H9 (cell line): ENCODE results near the gene NMUR2. TPM values are rescaled to one million over a fixed set of nuclear protein-coding genes. Genes with fewer than 3 reads are reported as not detected.
A peak's percentile ranks its signal among the peaks of the same experiment; 100 is the strongest.

Experiments used
- DNase-seq: peaks from one replicate; pipeline ENCODE4 v3.0.0-alpha.2; 2017
- H2AFZ ChIP-seq: one replicate; pipeline ENCODE4 v1.6.1; 2013; ENCODE audit warnings: mild to moderate bottlenecking, low read length, control low read depth, moderate library complexity
- H2AK5ac ChIP-seq: 2 replicates; pipeline ENCODE4 v1.6.1; 2013; ENCODE audit warnings: low read length, control low read depth, mixed read lengths; ENCODE audit not compliant: insufficient read length
- H2BK120ac ChIP-seq: one replicate; pipeline ENCODE4 v1.6.1; 2013; ENCODE audit warnings: low read depth, mild to moderate bottlenecking, low read length, control low read depth, inconsistent platforms; ENCODE audit not compliant: poor library complexity, severe bottlenecking
- H2BK12ac ChIP-seq: 2 replicates; pipeline ENCODE4 v1.6.1; 2013; ENCODE audit warnings: low read length, control low read depth, mixed read lengths, low read depth; ENCODE audit not compliant: insufficient read length
- H2BK15ac ChIP-seq: 2 replicates; pipeline ENCODE4 v1.6.1; 2013; ENCODE audit warnings: low read depth, low read length, control low read depth
- H2BK20ac ChIP-seq: one replicate; pipeline ENCODE4 v1.6.1; 2013; ENCODE audit warnings: low read depth, mild to moderate bottlenecking, low read length, control low read depth, inconsistent platforms; ENCODE audit not compliant: poor library complexity, severe bottlenecking
- H2BK5ac ChIP-seq: 2 replicates; pipeline ENCODE4 v1.6.1; 2013; ENCODE audit warnings: low read length, control low read depth, mixed read lengths; ENCODE audit not compliant: insufficient read length
- H3K14ac ChIP-seq: 2 replicates; pipeline ENCODE4 v1.6.1; 2013; ENCODE audit warnings: low read length, control low read depth; ENCODE audit not compliant: insufficient read depth
- H3K18ac ChIP-seq: 2 replicates; pipeline ENCODE4 v1.6.1; 2013; ENCODE audit warnings: low read depth, mild to moderate bottlenecking, mixed read lengths, low read length, control low read depth; ENCODE audit not compliant: insufficient read length
- H3K23ac ChIP-seq: 2 replicates; pipeline ENCODE4 v1.6.1; 2013; ENCODE audit warnings: low read length, control low read depth, mixed read lengths, low read depth; ENCODE audit not compliant: insufficient read length
- H3K23me2 ChIP-seq: 2 replicates; pipeline ENCODE4 v1.6.1; 2013; ENCODE audit warnings: low read depth, mild to moderate bottlenecking, mixed read lengths, low read length, control low read depth; ENCODE audit not compliant: insufficient read length, poor library complexity, severe bottlenecking
- H3K27ac ChIP-seq: 2 replicates; pipeline ENCODE4 v1.5.1; 2013; ENCODE audit warnings: low read length, control low read depth, mixed read lengths, low read depth; ENCODE audit not compliant: insufficient read length
- H3K27me3 ChIP-seq: 2 replicates; pipeline ENCODE4 v1.6.1; 2013; ENCODE audit warnings: low read length, control low read depth, inconsistent platforms; ENCODE audit not compliant: insufficient read depth
- H3K4ac ChIP-seq: 2 replicates; pipeline ENCODE4 v1.6.1; 2013; ENCODE audit warnings: low read depth, mild to moderate bottlenecking, control low read depth, inconsistent platforms, low read length, moderate library complexity
- H3K4me1 ChIP-seq: 2 replicates; pipeline ENCODE4 v1.6.1; 2013; ENCODE audit warnings: low read length, control low read depth, inconsistent platforms; ENCODE audit not compliant: insufficient read depth
- H3K4me2 ChIP-seq: 2 replicates; pipeline ENCODE4 v1.6.1; 2013; ENCODE audit warnings: low read length, control low read depth, mixed read lengths; ENCODE audit not compliant: insufficient read length, insufficient read depth
- H3K56ac ChIP-seq: 2 replicates; pipeline ENCODE4 v1.6.1; 2013; ENCODE audit warnings: low read depth, mild to moderate bottlenecking, mixed read lengths, low read length, control low read depth; ENCODE audit not compliant: insufficient read length
- H3K79me1 ChIP-seq: 2 replicates; pipeline ENCODE4 v1.6.1; 2013; ENCODE audit warnings: low read depth, mild to moderate bottlenecking, moderate library complexity, low read length, control low read depth, inconsistent platforms; ENCODE audit not compliant: insufficient read depth, poor library complexity, severe bottlenecking
- H3K79me2 ChIP-seq: 2 replicates; pipeline ENCODE4 v1.6.1; 2013; ENCODE audit warnings: low read length, control low read depth, inconsistent platforms; ENCODE audit not compliant: insufficient read depth
- H3K9ac ChIP-seq: 2 replicates; pipeline ENCODE4 v1.6.1; 2013; ENCODE audit warnings: low read length, control low read depth, mixed read lengths; ENCODE audit not compliant: insufficient read length; ENCODE audit errors: extremely low read depth
- H3K9me3 ChIP-seq: one replicate; pipeline ENCODE4 v1.6.1; 2013; ENCODE audit warnings: low read depth, low read length, inconsistent platforms; ENCODE audit not compliant: control insufficient read depth
- H3T11ph ChIP-seq: one replicate; pipeline ENCODE4 v1.6.1; 2013; ENCODE audit warnings: mild to moderate bottlenecking, low read length, control low read depth, inconsistent platforms
- H4K20me1 ChIP-seq: one replicate; pipeline ENCODE4 v1.6.1; 2013; ENCODE audit not compliant: control insufficient read depth, insufficient read length, insufficient read depth
- H4K5ac ChIP-seq: 2 replicates; pipeline ENCODE4 v1.6.1; 2013; ENCODE audit warnings: low read depth, mild to moderate bottlenecking, mixed read lengths, low read length, control low read depth; ENCODE audit not compliant: insufficient read length
- H4K8ac ChIP-seq: replicated peaks from 2 replicates; pipeline ENCODE4 v1.6.1; 2013; ENCODE audit warnings: low read length, control low read depth, mixed read lengths, low read depth; ENCODE audit not compliant: insufficient read length
- H4K91ac ChIP-seq: 2 replicates; pipeline ENCODE4 v1.6.1; 2013; ENCODE audit warnings: low read depth, mild to moderate bottlenecking, moderate library complexity, mixed read lengths, low read length, control low read depth; ENCODE audit not compliant: insufficient read length
- H3K27ac Mint-ChIP-seq, 3 experiments: 2 replicates in 2 of 3; 3 replicates in 1 of 3; pipeline ENCODE4 v1.8.0; 2020 to 2021; ENCODE audit warnings: mixed read lengths in 3 of 3, mild to moderate bottlenecking in 1 of 3, moderate library complexity in 1 of 3
- H3K27me3 Mint-ChIP-seq: 2 replicates; pipeline ENCODE4 v1.8.0; 2021; ENCODE audit warnings: low read depth, mild to moderate bottlenecking, moderate library complexity, mixed read lengths
- H3K36me3 Mint-ChIP-seq, 3 experiments: 2 replicates in 2 of 3; 3 replicates in 1 of 3; pipeline ENCODE4 v1.8.0; 2020 to 2021; ENCODE audit warnings: low read depth in 3 of 3, mixed read lengths in 3 of 3; ENCODE audit not compliant: insufficient read depth in 1 of 3
- H3K4me1 Mint-ChIP-seq, 2 experiments: 2 replicates each; pipeline ENCODE4 v1.8.0; 2020; ENCODE audit warnings: mixed read lengths in 2 of 2
- H3K4me3 Mint-ChIP-seq, 2 experiments: 2 replicates in 1 of 2; 3 replicates in 1 of 2; pipeline ENCODE4 v1.8.0; 2020 to 2021; ENCODE audit warnings: mild to moderate bottlenecking in 2 of 2, mixed read lengths in 2 of 2, moderate library complexity in 1 of 2
- H3K9me3 Mint-ChIP-seq, 2 experiments: 2 replicates in 1 of 2; 3 replicates in 1 of 2; pipeline ENCODE4 v1.8.0; 2020; ENCODE audit warnings: mild to moderate bottlenecking in 2 of 2, mixed read lengths in 2 of 2, moderate library complexity in 1 of 2
- WGBS: extraction: QIAGEN DNeasy Blood & Tissue Kit; methylation state at CpG from one replicate; pipeline ENCODE4 v1.1.7; 2013; ENCODE audit warnings: missing lambda C conversion rate, low lambda C conversion rate, mixed read lengths; ENCODE audit not compliant: insufficient read length; ENCODE audit errors: extremely low coverage; 5-methylcytosine and 5-hydroxymethylcytosine counted together
- total RNA-seq: library from RNA; stranded (reverse); gene quantifications from 2 replicates; pipeline ENCODE4 v1.2.1, GENCODE V29; 2021
- TF ChIP-seq, protein P1 (sequence below): fragments of 200-600 bp; sonication (generic); conservative IDR thresholded peaks from 3 replicates; pipeline ENCODE4 v1.8.0; 2021; ENCODE audit warnings: antibody characterized with exemption, mild to moderate bottlenecking

Gene NMUR2
- total RNA-seq, 1 experiment from 2014 or later: 0.11 TPM

DNA sequence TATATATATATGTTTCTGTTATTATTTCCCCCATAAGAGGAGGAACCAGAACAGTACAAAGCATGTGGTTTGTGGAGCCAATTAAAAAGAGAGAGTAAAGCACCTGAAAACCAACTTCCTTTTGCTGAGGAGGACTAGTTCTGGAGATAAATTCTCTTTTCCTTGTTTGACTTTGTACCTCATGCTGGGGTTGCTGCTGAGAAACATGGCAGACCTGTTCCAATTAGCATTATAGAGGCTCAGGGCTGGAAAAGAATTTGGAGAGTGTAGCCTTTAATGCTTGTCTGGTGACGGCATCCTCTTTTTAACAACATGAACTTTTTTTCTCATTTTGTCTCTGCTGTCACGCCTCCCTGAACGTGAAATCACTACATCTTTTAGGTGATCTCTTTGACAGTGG lies 32.8 kb upstream of the NMUR2 start:
- no peak overlapping the region for H2AK5ac ChIP-seq
- H2BK5ac ChIP-seq: no peak overlapping the region
- TF ChIP-seq, protein P1, sequence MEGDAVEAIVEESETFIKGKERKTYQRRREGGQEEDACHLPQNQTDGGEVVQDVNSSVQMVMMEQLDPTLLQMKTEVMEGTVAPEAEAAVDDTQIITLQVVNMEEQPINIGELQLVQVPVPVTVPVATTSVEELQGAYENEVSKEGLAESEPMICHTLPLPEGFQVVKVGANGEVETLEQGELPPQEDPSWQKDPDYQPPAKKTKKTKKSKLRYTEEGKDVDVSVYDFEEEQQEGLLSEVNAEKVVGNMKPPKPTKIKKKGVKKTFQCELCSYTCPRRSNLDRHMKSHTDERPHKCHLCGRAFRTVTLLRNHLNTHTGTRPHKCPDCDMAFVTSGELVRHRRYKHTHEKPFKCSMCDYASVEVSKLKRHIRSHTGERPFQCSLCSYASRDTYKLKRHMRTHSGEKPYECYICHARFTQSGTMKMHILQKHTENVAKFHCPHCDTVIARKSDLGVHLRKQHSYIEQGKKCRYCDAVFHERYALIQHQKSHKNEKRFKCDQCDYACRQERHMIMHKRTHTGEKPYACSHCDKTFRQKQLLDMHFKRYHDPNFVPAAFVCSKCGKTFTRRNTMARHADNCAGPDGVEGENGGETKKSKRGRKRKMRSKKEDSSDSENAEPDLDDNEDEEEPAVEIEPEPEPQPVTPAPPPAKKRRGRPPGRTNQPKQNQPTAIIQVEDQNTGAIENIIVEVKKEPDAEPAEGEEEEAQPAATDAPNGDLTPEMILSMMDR: no peak
- no peak overlapping the region for H4K8ac ChIP-seq
- no peak overlapping the region for H3K56ac ChIP-seq
- no peak overlapping the region for H2BK12ac ChIP-seq
- H3K36me3 Mint-ChIP-seq: no peaks in the 10 kb centered on the region
- H3K4me3 Mint-ChIP-seq: no peak overlapping the region
- no peak overlapping the region for H3K27ac Mint-ChIP-seq
- no peak overlapping the region for H3K4me2 ChIP-seq
- no peak overlapping the region for H3K4ac ChIP-seq
- H2BK20ac ChIP-seq: no peak overlapping the region
- H3K14ac ChIP-seq: no peak overlapping the region
- H3K9me3 ChIP-seq: no peaks in the 10 kb centered on the region
- no peaks in the 10 kb centered on the region for H3K27me3 Mint-ChIP-seq
- no CpG with 5 or more reads among the region's 3 CpGs for WGBS
- no peak overlapping the region for H4K5ac ChIP-seq
- H3K9me3 Mint-ChIP-seq: no peaks in the 10 kb centered on the region
- H3K27me3 ChIP-seq: no peaks in the 10 kb centered on the region
- H2BK120ac ChIP-seq: peak overlapping the region; percentile 9
- peak; percentile 32 for DNase-seq
- peaks cover 9 to 14% of the 10 kb centered on the region in 2 experiments for H3K4me1 Mint-ChIP-seq
- no peaks in the 10 kb centered on the region for H3K79me1 ChIP-seq
- no peak overlapping the region for H3T11ph ChIP-seq
- peak overlapping the region; percentile 48 for H2AFZ ChIP-seq
- no peak overlapping the region for H2BK15ac ChIP-seq
- H4K20me1 ChIP-seq: no peaks in the 10 kb centered on the region
- H3K18ac ChIP-seq: no peak overlapping the region
- H3K23me2 ChIP-seq: no peaks in the 10 kb centered on the region
- no peaks in the 10 kb centered on the region for H3K79me2 ChIP-seq
- no peaks in the 10 kb centered on the region; the same call in 1 of the 2 replicates for H3K4me1 ChIP-seq
- no peak overlapping the region for H4K91ac ChIP-seq
- no peak overlapping the region for H3K23ac ChIP-seq
- no peak overlapping the region for H3K27ac ChIP-seq
- no peak overlapping the region for H3K9ac ChIP-seq
